ENCODE measurements around the gene TMEM212. TPM values are rescaled to one million over a fixed set of nuclear protein-coding genes. Genes with fewer than 3 reads are reported as not detected.

The TMEM212 gene
- total and polyA plus RNA-seq, 2 donors: not detected

GRCh38 chr3:171883257-171883892 lies 40.2 kb downstream of the TMEM212 start:
- Histone ChIP-seq H3K36me3 (ENCODE audit: control insufficient read depth in 2 of 2, insufficient read depth in 2 of 2, low read length in 1 of 2) (no peaks in the 10 kb centered on the region), H3K4me1 (ENCODE audit: control insufficient read depth in 2 of 2, insufficient read depth in 2 of 2, low read length in 2 of 2) (no peaks in the 10 kb centered on the region), H3K9me3 (ENCODE audit: control insufficient read depth in 2 of 2, insufficient read depth in 1 of 2, low read length in 1 of 2) (no peaks in the 10 kb centered on the region), H3K27ac (ENCODE audit: low read depth in 1 of 2, low read length in 1 of 2) (no peak overlapping the region), H3K27me3 (ENCODE audit: control insufficient read depth in 2 of 2, insufficient read depth in 1 of 2, low read length in 1 of 2) (no peaks in the 10 kb centered on the region), H3K4me3 (ENCODE audit: low read length in 2 of 2) (no peak overlapping the region)
- 97% methylated on average over 3 of the region's 3 CpGs for WGBS
- no peak for DNase-seq (ENCODE audit: low read depth in 6 of 9, low spot score in 9 of 9)

GRCh38 chr3:171883893-171884279 lies 40.7 kb downstream of the TMEM212 start:
- DNase-seq (ENCODE audit: low read depth in 6 of 9, low spot score in 9 of 9): no peak
- no peaks in the 10 kb centered on the region for H3K27me3 ChIP-seq (ENCODE audit: control insufficient read depth in 2 of 2, insufficient read depth in 1 of 2, low read length in 1 of 2)
- 95% methylated on average over 6 of the region's 6 CpGs for WGBS
- no peaks in the 10 kb centered on the region for H3K9me3 ChIP-seq (ENCODE audit: control insufficient read depth in 2 of 2, insufficient read depth in 1 of 2, low read length in 1 of 2)
- H3K27ac ChIP-seq (ENCODE audit: low read depth in 1 of 2, low read length in 1 of 2): no peak overlapping the region
- no peaks in the 10 kb centered on the region for H3K36me3 ChIP-seq (ENCODE audit: control insufficient read depth in 2 of 2, insufficient read depth in 2 of 2, low read length in 1 of 2)
- H3K4me1 ChIP-seq (ENCODE audit: control insufficient read depth in 2 of 2, insufficient read depth in 2 of 2, low read length in 2 of 2): no peaks in the 10 kb centered on the region
- no peak overlapping the region for H3K4me3 ChIP-seq (ENCODE audit: low read length in 2 of 2)

DNA sequence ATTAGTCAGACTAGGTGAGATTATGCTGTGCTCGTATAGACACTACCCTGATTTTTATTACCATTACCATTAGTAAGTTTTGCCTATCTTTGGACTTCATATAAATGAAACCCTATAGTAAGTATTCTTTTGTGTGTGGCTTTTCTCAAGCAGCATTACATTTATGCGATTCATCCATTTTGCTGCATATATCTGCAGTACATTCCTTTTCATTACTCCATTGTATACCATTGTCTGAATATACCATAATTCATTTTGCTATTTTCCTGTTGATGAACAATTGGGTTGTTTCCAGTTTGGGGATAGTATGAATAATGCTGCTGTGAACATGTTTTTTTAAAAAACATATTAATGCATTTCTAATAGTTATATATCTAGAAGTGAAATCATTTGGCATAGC lies 45.3 kb downstream of the TMEM212 start:
- H3K9me3 ChIP-seq (ENCODE audit: control insufficient read depth in 2 of 2, insufficient read depth in 1 of 2, low read length in 1 of 2): peaks cover 0 to 5% of the 10 kb centered on the region in 2 donors
- no peaks in the 10 kb centered on the region for H3K4me1 ChIP-seq (ENCODE audit: control insufficient read depth in 2 of 2, insufficient read depth in 2 of 2, low read length in 2 of 2)
- no peak for DNase-seq (ENCODE audit: low read depth in 6 of 9, low spot score in 9 of 9)
- no peak overlapping the region for H3K4me3 ChIP-seq (ENCODE audit: low read length in 2 of 2)
- H3K27me3 ChIP-seq (ENCODE audit: control insufficient read depth in 2 of 2, insufficient read depth in 1 of 2, low read length in 1 of 2): no peaks in the 10 kb centered on the region
- no peaks in the 10 kb centered on the region for H3K36me3 ChIP-seq (ENCODE audit: control insufficient read depth in 2 of 2, insufficient read depth in 2 of 2, low read length in 1 of 2)
- H3K27ac ChIP-seq (ENCODE audit: low read depth in 1 of 2, low read length in 1 of 2): no peak overlapping the region
- 97% methylated on average over 2 of the region's 2 CpGs for WGBS

DNA sequence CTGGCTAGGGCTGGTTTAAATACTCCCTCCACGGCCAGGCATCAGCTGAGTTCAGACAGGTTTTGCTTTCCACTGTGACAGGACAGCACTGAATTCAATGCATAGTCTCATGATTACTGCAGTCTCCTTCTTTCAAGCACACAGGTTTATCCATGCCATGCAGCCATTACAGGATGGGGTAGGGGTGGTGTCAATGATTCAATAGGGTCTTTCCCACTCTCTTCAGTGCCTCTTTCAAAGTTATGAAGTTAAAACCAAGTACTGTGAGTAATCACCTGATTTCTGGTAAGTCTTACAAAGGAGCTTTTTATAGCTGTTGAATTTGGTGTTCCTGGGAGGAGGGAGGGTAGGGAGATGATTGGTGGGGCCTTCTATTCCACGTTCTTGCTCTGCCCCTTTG lies 47.2 kb downstream of the TMEM212 start:
- Histone ChIP-seq H3K9me3 (ENCODE audit: control insufficient read depth in 2 of 2, insufficient read depth in 1 of 2, low read length in 1 of 2) (peaks cover 0 to 5% of the 10 kb centered on the region in 2 donors), H3K4me3 (ENCODE audit: low read length in 2 of 2) (no peak overlapping the region), H3K4me1 (ENCODE audit: control insufficient read depth in 2 of 2, insufficient read depth in 2 of 2, low read length in 2 of 2) (no peaks in the 10 kb centered on the region), H3K27ac (ENCODE audit: low read depth in 1 of 2, low read length in 1 of 2) (no peak overlapping the region), H3K27me3 (ENCODE audit: control insufficient read depth in 2 of 2, insufficient read depth in 1 of 2, low read length in 1 of 2) (no peaks in the 10 kb centered on the region), H3K36me3 (ENCODE audit: control insufficient read depth in 2 of 2, insufficient read depth in 2 of 2, low read length in 1 of 2) (no peaks in the 10 kb centered on the region)
- WGBS: 92% methylated on average over 2 of the region's 2 CpGs
- DNase-seq (ENCODE audit: low read depth in 6 of 9, low spot score in 9 of 9): no peak

DNA sequence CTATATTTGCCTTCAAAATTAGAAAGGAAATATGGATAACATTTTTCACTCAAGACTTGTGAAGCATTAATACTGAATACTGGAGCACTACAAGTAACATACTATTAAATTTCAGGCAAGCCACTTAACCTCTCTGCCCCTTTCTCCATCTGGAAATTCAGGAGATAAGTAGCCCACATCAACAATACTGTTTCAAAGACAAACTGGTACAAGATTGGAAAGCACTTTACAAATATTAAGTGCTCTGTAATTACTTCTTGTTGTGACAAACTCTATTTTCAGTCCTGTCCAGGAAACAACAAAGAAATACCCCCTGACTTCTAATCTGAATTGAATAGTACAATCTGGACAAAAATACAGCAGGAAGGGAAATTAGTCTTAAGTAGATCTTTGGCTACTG lies 49.3 kb downstream of the TMEM212 start:
- Histone ChIP-seq H3K4me3 (ENCODE audit: low read length in 2 of 2) (no peak overlapping the region), H3K27me3 (ENCODE audit: control insufficient read depth in 2 of 2, insufficient read depth in 1 of 2, low read length in 1 of 2) (no peaks in the 10 kb centered on the region), H3K9me3 (ENCODE audit: control insufficient read depth in 2 of 2, insufficient read depth in 1 of 2, low read length in 1 of 2) (peaks cover 0 to 5% of the 10 kb centered on the region in 2 donors), H3K27ac (ENCODE audit: low read depth in 1 of 2, low read length in 1 of 2) (no peak overlapping the region), H3K36me3 (ENCODE audit: control insufficient read depth in 2 of 2, insufficient read depth in 2 of 2, low read length in 1 of 2) (no peaks in the 10 kb centered on the region), H3K4me1 (ENCODE audit: control insufficient read depth in 2 of 2, insufficient read depth in 2 of 2, low read length in 2 of 2) (no peaks in the 10 kb centered on the region)
- no peak for DNase-seq (ENCODE audit: low read depth in 6 of 9, low spot score in 9 of 9)

DNA sequence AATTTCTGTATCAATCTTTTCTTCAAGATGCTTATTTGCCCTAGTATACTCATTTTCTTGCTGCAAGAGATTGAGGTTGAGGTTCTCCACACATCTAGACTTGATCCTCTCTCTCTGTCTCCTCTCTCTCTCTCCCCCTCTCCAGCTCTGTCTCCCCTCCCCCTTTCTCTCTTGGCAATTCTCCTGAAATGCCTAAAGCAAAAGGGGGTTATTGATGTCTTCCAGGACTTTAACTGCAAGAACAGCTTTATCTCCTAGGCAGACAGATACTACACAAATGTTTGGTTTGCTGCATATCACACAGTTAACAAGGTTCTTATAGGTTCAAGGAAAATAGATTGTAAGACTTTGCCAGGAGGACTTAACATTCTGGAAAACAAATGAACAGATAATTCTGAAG lies 52.1 kb downstream of the TMEM212 start:
- Histone ChIP-seq H3K9me3 (ENCODE audit: control insufficient read depth in 2 of 2, insufficient read depth in 1 of 2, low read length in 1 of 2) (no peaks in the 10 kb centered on the region), H3K4me1 (ENCODE audit: control insufficient read depth in 2 of 2, insufficient read depth in 2 of 2, low read length in 2 of 2) (no peaks in the 10 kb centered on the region), H3K27ac (ENCODE audit: low read depth in 1 of 2, low read length in 1 of 2) (no peak overlapping the region), H3K4me3 (ENCODE audit: low read length in 2 of 2) (no peak overlapping the region), H3K36me3 (ENCODE audit: control insufficient read depth in 2 of 2, insufficient read depth in 2 of 2, low read length in 1 of 2) (no peaks in the 10 kb centered on the region), H3K27me3 (ENCODE audit: control insufficient read depth in 2 of 2, insufficient read depth in 1 of 2, low read length in 1 of 2) (no peaks in the 10 kb centered on the region)
- DNase-seq (ENCODE audit: low read depth in 6 of 9, low spot score in 9 of 9): no peak

GRCh38 chr3:171895900-171896299 lies 52.8 kb downstream of the TMEM212 start:
- no peak overlapping the region for H3K4me3 ChIP-seq (ENCODE audit: low read length in 2 of 2)
- H3K36me3 ChIP-seq (ENCODE audit: control insufficient read depth in 2 of 2, insufficient read depth in 2 of 2, low read length in 1 of 2): no peaks in the 10 kb centered on the region
- no peaks in the 10 kb centered on the region for H3K27me3 ChIP-seq (ENCODE audit: control insufficient read depth in 2 of 2, insufficient read depth in 1 of 2, low read length in 1 of 2)
- WGBS: 94% methylated on average over 5 of the region's 5 CpGs
- no peak overlapping the region for H3K27ac ChIP-seq (ENCODE audit: low read depth in 1 of 2, low read length in 1 of 2)
- H3K9me3 ChIP-seq (ENCODE audit: control insufficient read depth in 2 of 2, insufficient read depth in 1 of 2, low read length in 1 of 2): no peaks in the 10 kb centered on the region
- DNase-seq (ENCODE audit: low read depth in 6 of 9, low spot score in 9 of 9): no peak
- no peaks in the 10 kb centered on the region for H3K4me1 ChIP-seq (ENCODE audit: control insufficient read depth in 2 of 2, insufficient read depth in 2 of 2, low read length in 2 of 2)

DNA sequence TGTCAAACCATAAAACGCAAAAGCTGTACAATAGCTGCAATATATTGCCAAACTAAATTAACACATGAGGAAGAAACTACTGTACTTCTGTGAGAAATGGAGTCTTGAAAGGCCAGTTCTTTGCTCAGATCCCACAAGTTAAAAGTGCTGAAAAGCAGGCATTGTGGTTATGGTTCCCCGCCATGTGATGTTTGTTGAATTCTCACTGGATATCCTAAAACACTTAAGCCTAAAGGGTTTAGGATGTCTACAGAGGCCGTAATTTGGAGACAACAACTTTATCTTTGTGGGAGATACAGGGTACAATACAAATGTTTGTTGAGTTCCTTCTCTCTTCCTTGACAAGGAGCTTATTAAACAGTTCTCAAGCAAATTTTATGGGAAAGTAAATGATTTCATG lies 53.2 kb downstream of the TMEM212 start:
- no peak for DNase-seq (ENCODE audit: low read depth in 6 of 9, low spot score in 9 of 9)
- 96% methylated on average over 3 of the region's 3 CpGs for WGBS
- Histone ChIP-seq H3K4me3 (ENCODE audit: low read length in 2 of 2) (no peak overlapping the region), H3K4me1 (ENCODE audit: control insufficient read depth in 2 of 2, insufficient read depth in 2 of 2, low read length in 2 of 2) (no peaks in the 10 kb centered on the region), H3K27me3 (ENCODE audit: control insufficient read depth in 2 of 2, insufficient read depth in 1 of 2, low read length in 1 of 2) (no peaks in the 10 kb centered on the region), H3K36me3 (ENCODE audit: control insufficient read depth in 2 of 2, insufficient read depth in 2 of 2, low read length in 1 of 2) (no peaks in the 10 kb centered on the region), H3K27ac (ENCODE audit: low read depth in 1 of 2, low read length in 1 of 2) (no peak overlapping the region), H3K9me3 (ENCODE audit: control insufficient read depth in 2 of 2, insufficient read depth in 1 of 2, low read length in 1 of 2) (no peaks in the 10 kb centered on the region)

GRCh38 chr3:171898192-171898591 lies 55.0 kb downstream of the TMEM212 start:
- DNase-seq (ENCODE audit: low read depth in 6 of 9, low spot score in 9 of 9): no peak
- 100% methylated on average over 1 of the region's 1 CpG for WGBS
- H3K9me3 ChIP-seq (ENCODE audit: control insufficient read depth in 2 of 2, insufficient read depth in 1 of 2, low read length in 1 of 2): no peaks in the 10 kb centered on the region

GRCh38 chr3:171900446-171900845 lies 57.3 kb downstream of the TMEM212 start:
- no peaks in the 10 kb centered on the region for H3K27me3 ChIP-seq (ENCODE audit: control insufficient read depth in 2 of 2, insufficient read depth in 1 of 2, low read length in 1 of 2)
- 96% methylated on average over 14 of the region's 14 CpGs for WGBS
- DNase-seq (ENCODE audit: low read depth in 6 of 9, low spot score in 9 of 9): no peak
- no peak overlapping the region for H3K27ac ChIP-seq (ENCODE audit: low read depth in 1 of 2, low read length in 1 of 2)
- no peak overlapping the region for H3K4me3 ChIP-seq (ENCODE audit: low read length in 2 of 2)
- H3K4me1 ChIP-seq (ENCODE audit: control insufficient read depth in 2 of 2, insufficient read depth in 2 of 2, low read length in 2 of 2): no peaks in the 10 kb centered on the region
- no peaks in the 10 kb centered on the region for H3K36me3 ChIP-seq (ENCODE audit: control insufficient read depth in 2 of 2, insufficient read depth in 2 of 2, low read length in 1 of 2)
- H3K9me3 ChIP-seq (ENCODE audit: control insufficient read depth in 2 of 2, insufficient read depth in 1 of 2, low read length in 1 of 2): no peaks in the 10 kb centered on the region

More at GRCh38 chr3:171898192-171898591, 55.0 kb downstream of the TMEM212 start:
- Histone ChIP-seq H3K27me3 (ENCODE audit: control insufficient read depth in 2 of 2, insufficient read depth in 1 of 2, low read length in 1 of 2) (no peaks in the 10 kb centered on the region), H3K4me1 (ENCODE audit: control insufficient read depth in 2 of 2, insufficient read depth in 2 of 2, low read length in 2 of 2) (no peaks in the 10 kb centered on the region), H3K27ac (ENCODE audit: low read depth in 1 of 2, low read length in 1 of 2) (no peak overlapping the region), H3K4me3 (ENCODE audit: low read length in 2 of 2) (no peak overlapping the region), H3K36me3 (ENCODE audit: control insufficient read depth in 2 of 2, insufficient read depth in 2 of 2, low read length in 1 of 2) (no peaks in the 10 kb centered on the region)
